Activated CD4-positive, alpha-beta T cell treated with anti-CD3 and anti-CD28 coated beads, Interleukin-2, amount 10 ng/mL, durations not matched to agents 7 days and 5 days (primary cell): ENCODE measurements around the gene SLIT1. TPM values are rescaled to one million over a fixed set of nuclear protein-coding genes. Genes with fewer than 3 reads are reported as not detected.

Experiments
- CTCF ChIA-PET: fragments of 350-600 bp; sonication (Branson Sonifier 250); formaldehyde crosslinking; loops from one replicate; lab custom pipeline; 2021; ENCODE audit warnings: antibody characterized with exemption; lab: Charles Lee
- POLR2A ChIA-PET: fragments of 350-600 bp; sonication (Branson Sonifier 250); formaldehyde crosslinking; loops from one replicate; lab custom pipeline; 2021; ENCODE audit warnings: antibody characterized with exemption; lab: Charles Lee
- DNase-seq: peaks from one replicate; pipeline ENCODE4 v3.0.0-alpha.2; 2020
- H3K27ac Mint-ChIP-seq: one replicate; pipeline ENCODE4 v1.8.0; 2021; ENCODE audit warnings: mild to moderate bottlenecking, moderate library complexity, mixed read lengths
- H3K27me3 Mint-ChIP-seq: one replicate; pipeline ENCODE4 v1.8.0; 2021; ENCODE audit warnings: mixed read lengths
- H3K36me3 Mint-ChIP-seq: one replicate; pipeline ENCODE4 v1.8.0; 2021; ENCODE audit warnings: low read depth, mixed read lengths
- H3K4me1 Mint-ChIP-seq: one replicate; pipeline ENCODE4 v1.8.0; 2021; ENCODE audit warnings: mixed read lengths
- H3K4me3 Mint-ChIP-seq: one replicate; pipeline ENCODE4 v1.8.0; 2021; ENCODE audit warnings: mild to moderate bottlenecking, moderate library complexity, mixed read lengths
- H3K9me3 Mint-ChIP-seq: one replicate; pipeline ENCODE4 v1.8.0; 2021; ENCODE audit warnings: mixed read lengths
- total RNA-seq, 2 experiments: library from RNA; stranded (reverse); gene quantifications; one replicate each; pipeline ENCODE4 v1.2.3, GENCODE V29; 2021

The SLIT1 gene
- total RNA-seq, 2 experiments from 2014 or later: 1.2 to 1.6 TPM

GRCh38 chr10:97129666-97130065 is 56.1 kb downstream of the SLIT1 start:
- POLR2A ChIA-PET: no interaction called here
- Mint-ChIP-seq H3K4me1 (no peaks in the 10 kb centered on the region), H3K27me3 (peaks cover 4% of the 10 kb centered on the region), H3K27ac (no peak overlapping the region), H3K4me3 (no peak overlapping the region), H3K36me3 (no peaks in the 10 kb centered on the region), H3K9me3 (no peaks in the 10 kb centered on the region)
- DNase-seq: no peak
- CTCF ChIA-PET: no interaction called here

- Mint-ChIP-seq H3K27me3 (peaks cover 4% of the 10 kb centered on the region), H3K4me1 (no peaks in the 10 kb centered on the region), H3K4me3 (no peak overlapping the region), H3K27ac (no peak overlapping the region), H3K9me3 (no peaks in the 10 kb centered on the region), H3K36me3 (no peaks in the 10 kb centered on the region)
- no peak for DNase-seq
- POLR2A ChIA-PET: interaction anchor here (0.5 kb wide), 1 partner anchor 203 kb away, joined by 3 read pairs; no protein-coding TSS in a partner anchor
- CTCF ChIA-PET: interaction anchor here (0.9 to 1.0 kb wide), 2 partner anchors 18 to 92 kb away, joined by 3 read pairs; no protein-coding TSS in a partner anchor
Observed at GRCh38 chr10:97128516-97129154, 57.1 kb downstream of the SLIT1 start.

- CTCF ChIA-PET: interaction anchor here (0.9 to 1.0 kb wide), 2 partner anchors 18 to 92 kb away, joined by 3 read pairs; no protein-coding TSS in a partner anchor
Observed at GRCh38 chr10:97128039-97128492, 57.7 kb downstream of the SLIT1 start.

GRCh38 chr10:97127509-97127908 is 58.2 kb downstream of the SLIT1 start:
- Mint-ChIP-seq H3K36me3 (no peaks in the 10 kb centered on the region), H3K27me3 (peaks cover 4% of the 10 kb centered on the region), H3K4me3 (no peak overlapping the region), H3K4me1 (no peaks in the 10 kb centered on the region), H3K27ac (no peak overlapping the region), H3K9me3 (no peaks in the 10 kb centered on the region)
- ChIA-PET POLR2A (no interaction called here), CTCF (interaction anchor here (1.0 kb wide), 1 partner anchor 82 kb away, joined by 5 read pairs; no protein-coding TSS in a partner anchor)
- DNase-seq: no peak

More at GRCh38 chr10:97128039-97128492, 57.7 kb downstream of the SLIT1 start:
- DNase-seq: no peak
- Mint-ChIP-seq H3K4me3 (no peak overlapping the region), H3K9me3 (no peaks in the 10 kb centered on the region), H3K4me1 (no peaks in the 10 kb centered on the region), H3K27me3 (peaks cover 4% of the 10 kb centered on the region), H3K27ac (no peak overlapping the region), H3K36me3 (no peaks in the 10 kb centered on the region)
- POLR2A ChIA-PET: interaction anchor here (0.5 kb wide), 1 partner anchor 204 kb away, joined by 3 read pairs; no protein-coding TSS in a partner anchor

DNA sequence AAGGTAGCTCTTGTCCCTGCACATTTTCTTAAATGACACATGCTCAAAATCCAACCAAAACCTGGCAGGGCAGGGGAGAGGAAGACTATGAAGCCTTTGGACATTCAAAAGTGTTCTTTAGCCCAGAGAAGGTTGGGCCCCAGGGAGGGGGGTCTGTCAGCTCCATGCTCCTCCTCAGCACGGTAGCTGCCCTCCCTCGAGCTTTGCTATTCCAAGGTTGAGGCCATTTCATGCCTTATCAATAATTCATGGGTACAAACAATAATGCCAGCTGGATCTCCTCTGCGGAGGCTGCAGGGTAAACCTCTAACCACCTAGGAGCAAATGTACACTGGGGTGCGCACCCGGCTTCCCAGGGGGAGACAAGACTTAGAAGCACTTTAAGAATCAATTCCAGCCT is 61.5 kb downstream of the SLIT1 start:
- ChIA-PET POLR2A (no interaction called here), CTCF (interaction anchor here (0.6 to 1.0 kb wide), 2 partner anchors 51 to 632 kb away, joined by 3 to 4 read pairs; no protein-coding TSS in a partner anchor)
- Mint-ChIP-seq H3K27ac (no peak overlapping the region), H3K9me3 (no peaks in the 10 kb centered on the region), H3K4me3 (no peak overlapping the region), H3K27me3 (no peaks in the 10 kb centered on the region), H3K36me3 (no peaks in the 10 kb centered on the region), H3K4me1 (no peaks in the 10 kb centered on the region)
- DNase-seq: no peak

DNA sequence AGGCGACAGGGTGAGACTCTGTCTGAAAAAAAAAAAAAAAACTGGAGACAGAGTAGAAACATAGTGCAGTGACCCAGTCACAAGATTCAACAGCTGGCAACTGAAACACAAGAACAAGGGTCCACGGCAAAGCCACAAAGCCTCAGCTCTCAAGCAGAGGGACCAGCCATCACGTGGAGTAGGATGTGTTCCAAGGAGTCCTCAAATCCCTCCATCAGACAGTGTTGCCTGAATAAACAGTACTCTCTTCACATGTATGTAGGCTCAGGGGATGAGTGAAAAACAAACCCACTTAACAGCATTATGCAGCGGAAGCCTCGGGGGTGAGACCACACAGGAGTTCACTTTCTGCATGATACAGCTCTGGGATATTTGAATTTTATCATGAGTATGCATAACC is 62.0 kb downstream of the SLIT1 start:
- ChIA-PET POLR2A (no interaction called here), CTCF (interaction anchor here (1.0 kb wide), 1 partner anchor 51 kb away, joined by 4 read pairs; no protein-coding TSS in a partner anchor)
- no peak overlapping the region for H3K27ac Mint-ChIP-seq
- H3K27me3 Mint-ChIP-seq: no peaks in the 10 kb centered on the region
- H3K4me1 Mint-ChIP-seq: no peaks in the 10 kb centered on the region
- H3K4me3 Mint-ChIP-seq: no peak overlapping the region
- no peaks in the 10 kb centered on the region for H3K9me3 Mint-ChIP-seq
- no peak for DNase-seq
- H3K36me3 Mint-ChIP-seq: no peaks in the 10 kb centered on the region

GRCh38 chr10:97121041-97121440 is 64.7 kb downstream of the SLIT1 start:
- ChIA-PET POLR2A (no interaction called here), CTCF (no interaction called here)
- H3K4me1 Mint-ChIP-seq: no peaks in the 10 kb centered on the region
- H3K36me3 Mint-ChIP-seq: no peaks in the 10 kb centered on the region
- no peak for DNase-seq
- no peak overlapping the region for H3K4me3 Mint-ChIP-seq
- no peaks in the 10 kb centered on the region for H3K27me3 Mint-ChIP-seq
- H3K9me3 Mint-ChIP-seq: no peaks in the 10 kb centered on the region
- no peak overlapping the region for H3K27ac Mint-ChIP-seq

DNA sequence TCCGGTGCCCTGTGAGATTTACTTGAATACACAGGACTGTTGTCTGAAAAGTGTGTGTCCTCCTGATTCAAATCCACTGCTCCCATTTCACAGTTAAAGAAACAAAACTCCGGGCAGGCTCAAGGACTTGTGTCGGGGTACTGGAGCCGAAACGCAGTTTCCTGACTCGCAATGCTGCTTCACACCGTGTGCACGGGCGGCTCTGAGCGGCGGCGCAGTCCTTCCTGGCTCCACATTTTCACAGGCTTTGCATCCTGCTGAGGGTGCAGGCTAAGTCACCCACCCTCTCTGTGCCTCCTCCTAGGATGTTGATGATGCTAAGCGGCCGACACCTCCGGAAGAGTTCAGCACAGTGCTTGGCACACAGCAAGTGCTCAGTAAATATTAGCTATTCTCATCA is 65.4 kb downstream of the SLIT1 start:
- no peak for DNase-seq
- Mint-ChIP-seq H3K27me3 (no peaks in the 10 kb centered on the region), H3K4me1 (no peaks in the 10 kb centered on the region), H3K4me3 (no peak overlapping the region), H3K36me3 (no peaks in the 10 kb centered on the region), H3K9me3 (no peaks in the 10 kb centered on the region), H3K27ac (no peak overlapping the region)
- POLR2A ChIA-PET: no interaction called here
- CTCF ChIA-PET: no interaction called here

- Mint-ChIP-seq H3K36me3 (no peaks in the 10 kb centered on the region), H3K4me3 (no peak overlapping the region), H3K9me3 (no peaks in the 10 kb centered on the region), H3K4me1 (no peaks in the 10 kb centered on the region), H3K27me3 (no peaks in the 10 kb centered on the region), H3K27ac (no peak overlapping the region)
- no peak for DNase-seq
- POLR2A ChIA-PET: no interaction called here
- CTCF ChIA-PET: no interaction called here
Observed at GRCh38 chr10:97119058-97119745, 66.6 kb downstream of the SLIT1 start.

DNA sequence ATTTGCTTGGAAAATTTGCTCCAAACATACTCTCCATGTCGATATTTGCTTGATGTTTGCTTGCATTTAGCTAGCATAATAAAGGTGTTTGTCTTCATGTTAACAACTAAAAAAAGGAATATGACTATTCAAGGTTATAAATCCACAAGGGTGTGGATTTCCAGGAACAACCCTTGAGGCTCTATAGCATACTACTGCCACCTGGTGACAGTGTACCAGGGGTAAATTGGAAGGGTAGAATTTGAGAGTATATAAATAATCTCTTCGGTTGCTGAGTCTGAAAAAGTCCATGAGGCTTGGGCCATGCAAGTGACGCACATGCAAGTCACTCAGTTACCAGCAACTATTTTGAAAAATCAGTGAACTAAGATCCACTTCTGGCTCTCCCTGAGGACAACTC is 68.4 kb downstream of the SLIT1 start:
- Mint-ChIP-seq H3K36me3 (no peaks in the 10 kb centered on the region), H3K9me3 (no peaks in the 10 kb centered on the region), H3K27ac (no peak overlapping the region), H3K4me1 (no peaks in the 10 kb centered on the region), H3K27me3 (no peaks in the 10 kb centered on the region), H3K4me3 (no peak overlapping the region)
- CTCF ChIA-PET: interaction anchor here (1.0 kb wide), 1 partner anchor 42 kb away, joined by 3 read pairs; no protein-coding TSS in a partner anchor
- no peak for DNase-seq
- POLR2A ChIA-PET: no interaction called here

- DNase-seq: no peak
- H3K9me3 Mint-ChIP-seq: no peaks in the 10 kb centered on the region
- POLR2A ChIA-PET: no interaction called here
- no peak overlapping the region for H3K27ac Mint-ChIP-seq
- H3K36me3 Mint-ChIP-seq: no peaks in the 10 kb centered on the region
- H3K4me1 Mint-ChIP-seq: no peaks in the 10 kb centered on the region
- H3K4me3 Mint-ChIP-seq: no peak overlapping the region
- H3K27me3 Mint-ChIP-seq: no peaks in the 10 kb centered on the region
- CTCF ChIA-PET: interaction anchor here (0.7 to 1.0 kb wide), 3 partner anchors 43 to 81 kb away, joined by 3 read pairs; no protein-coding TSS in a partner anchor
Observed at GRCh38 chr10:97116462-97117162, 69.1 kb downstream of the SLIT1 start.

DNA sequence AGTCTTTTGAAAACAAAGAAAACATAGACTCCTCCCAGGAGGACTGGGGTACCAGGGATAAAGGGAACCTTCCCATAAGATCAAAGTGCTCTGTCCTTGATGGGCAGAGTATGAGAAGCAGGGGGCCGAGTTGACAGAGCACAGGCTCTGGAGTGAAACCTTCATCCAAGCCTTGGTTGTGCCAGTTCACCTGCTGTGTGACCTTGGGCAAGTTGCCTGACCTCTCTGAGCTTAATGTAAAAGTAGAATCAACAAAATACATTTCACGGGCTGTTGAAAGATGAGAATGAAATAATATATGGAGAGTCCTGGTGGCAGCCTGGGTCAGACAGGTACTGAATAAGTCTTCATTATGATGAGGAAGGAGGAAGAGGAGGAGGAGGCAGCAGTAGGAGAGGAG is 69.9 kb downstream of the SLIT1 start:
- Mint-ChIP-seq H3K4me1 (no peaks in the 10 kb centered on the region), H3K9me3 (no peaks in the 10 kb centered on the region), H3K4me3 (no peak overlapping the region), H3K27me3 (no peaks in the 10 kb centered on the region), H3K27ac (no peak overlapping the region), H3K36me3 (no peaks in the 10 kb centered on the region)
- CTCF ChIA-PET: interaction anchor here (0.7 to 0.9 kb wide), 2 partner anchors 42 to 81 kb away, joined by 3 read pairs; no protein-coding TSS in a partner anchor
- POLR2A ChIA-PET: no interaction called here
- no peak for DNase-seq
